A673 (cell line): Measurements from ENCODE around the gene FOXN3.

Experiments
- CTCF ChIP-seq: fragments of 300-800, 200-600 bp; sonication (generic); conservative IDR thresholded peaks from 2 replicates; pipeline ENCODE4 v1.5.1; 2017; ENCODE audit warnings: low read depth, mild to moderate bottlenecking, antibody characterized with exemption, low read length, moderate library complexity, mixed read lengths
- EZH2 ChIP-seq: fragments of 200-600 bp; sonication (generic); IDR thresholded peaks from 2 replicates; pipeline ENCODE4 v1.6.1; 2017; ENCODE audit warnings: borderline replicate concordance, low read depth, mild to moderate bottlenecking, mixed read lengths, antibody characterized with exemption, low read length; ENCODE audit not compliant: poor library complexity, severe bottlenecking

GRCh38 chr14:89277203-89277602, 139.8 kb downstream of the FOXN3 start:
- TF ChIP-seq CTCF (no peak), EZH2 (no peak)
